Kidney (tissue), 14 donors: ENCODE data around the gene RGP1. TPM values are rescaled to one million over a fixed set of nuclear protein-coding genes. Genes with fewer than 3 reads are reported as not detected.

Experiments used
- DNase-seq, 5 donors: peaks; one replicate each; pipeline ENCODE4 v3.0.0-alpha.2; 2013 to 2020
- FAIRE-seq: peaks from 2 replicates; lab custom pipeline; 2012; peaks lifted over from hg19 to GRCh38; lab: Jason Lieb, UNC
- H3K27ac ChIP-seq, 2 donors: one replicate each; pipeline ENCODE4 v1.7.0; 2013; ENCODE audit warnings: low read depth in 2 of 2, low read length in 2 of 2, inconsistent platforms in 1 of 2
- H3K27me3 ChIP-seq: one replicate; pipeline ENCODE4 v1.7.1; 2013; ENCODE audit warnings: low read length, inconsistent platforms; ENCODE audit not compliant: control insufficient read depth, insufficient read depth
- H3K36me3 ChIP-seq, 3 donors: one replicate each; pipeline versions ENCODE4 v1.7.0 to v1.7.1; 2013; ENCODE audit warnings: low read length in 3 of 3, control low read depth in 1 of 3, inconsistent platforms in 1 of 3; ENCODE audit not compliant: insufficient read depth in 3 of 3, control insufficient read depth in 2 of 3
- H3K4me1 ChIP-seq, 3 donors: one replicate each; pipeline versions ENCODE4 v1.7.0 to v1.7.1; 2013; ENCODE audit warnings: low read length in 3 of 3, inconsistent platforms in 1 of 3, low read depth in 1 of 3; ENCODE audit not compliant: control insufficient read depth in 2 of 3, insufficient read depth in 2 of 3
- H3K4me3 ChIP-seq, 3 donors: one replicate each; pipeline versions ENCODE4 v1.7.0 to v1.8.1; 2013; ENCODE audit warnings: low read length in 3 of 3, control low read depth in 1 of 3, inconsistent platforms in 1 of 3
- H3K9ac ChIP-seq, 3 donors: one replicate each; pipeline versions ENCODE4 v1.7.0 to v1.7.1; 2013; ENCODE audit warnings: low read length in 3 of 3, control low read depth in 1 of 3, inconsistent platforms in 1 of 3
- H3K9me3 ChIP-seq, 3 donors: one replicate each; pipeline versions ENCODE4 v1.7.0 to v1.7.1; 2013; ENCODE audit warnings: low read length in 3 of 3, control low read depth in 1 of 3, inconsistent platforms in 1 of 3; ENCODE audit not compliant: control insufficient read depth in 2 of 3, insufficient read depth in 1 of 3
- intact Hi-C: fragments of 100-400 bp; cut with DNase I; formaldehyde crosslinking; loops from one replicate; pipeline ENCODE4 v1.11.1; 2022
- polyA plus RNA-seq: library from polyadenylated mRNA; stranded (reverse); fragments of 350-450 nt; fragmentation: Illumina TruSeq; extraction: RNeasy Lipid Tissue Mini Kit (QIAGEN cat#74804); gene quantifications from one replicate; pipeline ENCODE4 v1.2.3, GENCODE V29; 2014; ENCODE audit warnings: low read depth, low replicate concordance; ENCODE audit not compliant: insufficient read depth
- total RNA-seq: library from RNA; stranded (reverse); fragmentation: NEBNext Ultra II Directional; extraction: Animal tissue kit (Norgen Biotek cat#: 25700); gene quantifications from one replicate; pipeline ENCODE4 v1.2.1, GENCODE V29; 2021
- TF ChIP-seq, protein P1 (sequence below): IDR thresholded peaks from 3 replicates; pipeline ENCODE4 v1.5.1; 2012; ENCODE audit warnings: mild to moderate bottlenecking, moderate library complexity, borderline replicate concordance; ENCODE audit not compliant: insufficient read depth; ENCODE audit errors: extremely low read depth
- donor health status: control.
- donor health status: control.
- donor health status: control.
- donor health status: control.
- donor health status: control.
- donor health status: DM: yes; HTN: yes; CAD: no.
- donor health status: Normal renal cell carcinoma (clear cell type).

RGP1 gene
- total and polyA plus RNA-seq, 2 donors from 2014 or later = 11.0 to 39.2 TPM

- no peak overlapping the region for H3K9ac ChIP-seq
- DNase-seq (no peak), FAIRE-seq (no peak)
- no peaks in the 10 kb centered on the region for H3K9me3 ChIP-seq
- H3K27ac ChIP-seq = no peak overlapping the region
- intact Hi-C loops = no loop called here
- peaks cover 0 to 17% (median 11%) of the 10 kb centered on the region in 3 donors for H3K4me1 ChIP-seq
- peaks cover 11 to 55% (median 46%) of the 10 kb centered on the region in 3 donors for H3K36me3 ChIP-seq
- H3K4me3 ChIP-seq = no peak overlapping the region
- no peaks in the 10 kb centered on the region for H3K27me3 ChIP-seq
- TF ChIP-seq, protein P1, sequence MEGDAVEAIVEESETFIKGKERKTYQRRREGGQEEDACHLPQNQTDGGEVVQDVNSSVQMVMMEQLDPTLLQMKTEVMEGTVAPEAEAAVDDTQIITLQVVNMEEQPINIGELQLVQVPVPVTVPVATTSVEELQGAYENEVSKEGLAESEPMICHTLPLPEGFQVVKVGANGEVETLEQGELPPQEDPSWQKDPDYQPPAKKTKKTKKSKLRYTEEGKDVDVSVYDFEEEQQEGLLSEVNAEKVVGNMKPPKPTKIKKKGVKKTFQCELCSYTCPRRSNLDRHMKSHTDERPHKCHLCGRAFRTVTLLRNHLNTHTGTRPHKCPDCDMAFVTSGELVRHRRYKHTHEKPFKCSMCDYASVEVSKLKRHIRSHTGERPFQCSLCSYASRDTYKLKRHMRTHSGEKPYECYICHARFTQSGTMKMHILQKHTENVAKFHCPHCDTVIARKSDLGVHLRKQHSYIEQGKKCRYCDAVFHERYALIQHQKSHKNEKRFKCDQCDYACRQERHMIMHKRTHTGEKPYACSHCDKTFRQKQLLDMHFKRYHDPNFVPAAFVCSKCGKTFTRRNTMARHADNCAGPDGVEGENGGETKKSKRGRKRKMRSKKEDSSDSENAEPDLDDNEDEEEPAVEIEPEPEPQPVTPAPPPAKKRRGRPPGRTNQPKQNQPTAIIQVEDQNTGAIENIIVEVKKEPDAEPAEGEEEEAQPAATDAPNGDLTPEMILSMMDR = no peak
These were observed 5.1 kb upstream of the RGP1 start for GRCh38 chr9:35743880-35744518.

DNA sequence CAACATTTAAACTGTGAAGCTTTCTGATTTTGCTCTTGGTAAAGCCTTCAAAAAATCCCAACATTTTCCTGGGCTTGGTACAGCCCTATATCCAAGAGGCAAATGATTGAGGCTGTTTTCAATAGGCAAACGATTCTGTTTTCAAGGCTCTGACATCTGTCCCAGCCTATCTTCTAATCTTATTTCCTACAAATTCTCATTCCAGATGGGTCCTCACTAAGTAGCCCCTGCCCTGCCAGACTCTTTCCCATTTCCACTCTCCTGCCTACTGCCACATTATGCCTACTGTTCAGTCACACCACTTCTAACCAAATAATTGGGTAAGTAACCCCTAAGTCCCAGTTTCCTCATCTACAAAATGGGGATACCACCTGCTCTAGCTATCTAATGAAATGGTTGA, 3.5 kb upstream of the RGP1 start:
- TF ChIP-seq, protein P1 = no peak
- DNase-seq (no peak), FAIRE-seq (no peak)
- Histone ChIP-seq H3K27me3 (no peaks in the 10 kb centered on the region), H3K27ac (no peak overlapping the region), H3K36me3 (peaks cover 5 to 40% (median 32%) of the 10 kb centered on the region in 3 donors), H3K9ac (peak overlapping the region in 1 of 3 donors; percentile 53), H3K4me1 (peaks cover 0 to 26% (median 11%) of the 10 kb centered on the region in 3 donors), H3K9me3 (no peaks in the 10 kb centered on the region), H3K4me3 (peak overlapping the region in 2 of 3 donors; percentile 20 to 91)
- intact Hi-C loops = no loop called here

DNA sequence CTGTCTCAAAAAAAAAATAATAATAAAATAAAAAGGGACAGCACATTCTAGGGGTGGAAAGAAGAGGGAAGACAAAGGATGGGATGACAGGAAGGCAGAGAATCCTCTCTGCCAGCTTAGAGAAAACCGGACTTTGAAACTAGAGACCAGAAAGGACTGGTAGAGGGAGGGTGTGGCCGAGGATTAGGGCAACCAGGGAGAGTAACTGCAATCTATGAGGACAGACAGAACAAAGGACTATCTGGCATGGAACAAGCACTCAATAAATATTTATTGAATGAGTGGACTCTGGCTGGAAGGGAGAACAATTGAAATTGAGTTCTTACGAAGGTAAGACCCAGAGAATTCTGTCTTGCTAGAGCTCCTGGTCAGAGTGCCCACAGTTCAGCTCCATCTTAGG, 2.5 kb upstream of the RGP1 start:
- DNase-seq (no peak), FAIRE-seq (no peak)
- H3K36me3 ChIP-seq = peaks cover 11 to 43% (median 34%) of the 10 kb centered on the region in 3 donors
- H3K4me3 ChIP-seq = peak overlapping the region; percentile 43 to 91 (median 81)
- no peaks in the 10 kb centered on the region for H3K9me3 ChIP-seq
- intact Hi-C loops = no loop called here
- H3K9ac ChIP-seq = peak overlapping the region in 2 of 3 donors; percentile 12 to 96
- TF ChIP-seq, protein P1 = no peak
- H3K27ac ChIP-seq = no peak overlapping the region
- H3K27me3 ChIP-seq = no peaks in the 10 kb centered on the region
- peaks cover 0 to 26% (median 11%) of the 10 kb centered on the region in 3 donors for H3K4me1 ChIP-seq
